Mammary epithelial cell (primary cell): Measurements from ENCODE around the gene ADAM23.

Source experiments
- CTCF ChIP-seq, 2 donors: IDR thresholded peaks in 1 of 2; conservative IDR thresholded peaks in 1 of 2; 2 replicates each; pipeline ENCODE4 v1.5.1; 2011 to 2012; ENCODE audit warnings: inconsistent platforms in 2 of 2, low read length in 2 of 2, mild to moderate bottlenecking in 2 of 2, control low read depth in 1 of 2, low read depth in 1 of 2; ENCODE audit not compliant: insufficient read depth in 1 of 2; ENCODE audit errors: extremely low read depth in 1 of 2
- EZH2 ChIP-seq: IDR thresholded peaks from 2 replicates; pipeline ENCODE4 v1.6.1; 2012; ENCODE audit warnings: low read length, inconsistent platforms, borderline replicate concordance

GRCh38 chr2:206415618-206416243 is 27.6 kb upstream of the ADAM23 start:
- TF ChIP-seq CTCF (conservative IDR thresholded peaks at IDR 0.05 in 1 of 2, IDR thresholded peaks at IDR 0.05 in 1 of 2; ENCODE audit: extremely low read depth in 1 of 2, insufficient read depth in 1 of 2, low read depth in 1 of 2, low read length in 2 of 2) = no peak
- TF ChIP-seq EZH2 = no peak
